Measurements from ENCODE around the gene USP49. TPM values are rescaled to one million over a fixed set of nuclear protein-coding genes. Genes with fewer than 3 reads are reported as not detected.

Gene USP49
- total RNA-seq, 1 experiment from 2014 or later: 6.9 TPM

DNA sequence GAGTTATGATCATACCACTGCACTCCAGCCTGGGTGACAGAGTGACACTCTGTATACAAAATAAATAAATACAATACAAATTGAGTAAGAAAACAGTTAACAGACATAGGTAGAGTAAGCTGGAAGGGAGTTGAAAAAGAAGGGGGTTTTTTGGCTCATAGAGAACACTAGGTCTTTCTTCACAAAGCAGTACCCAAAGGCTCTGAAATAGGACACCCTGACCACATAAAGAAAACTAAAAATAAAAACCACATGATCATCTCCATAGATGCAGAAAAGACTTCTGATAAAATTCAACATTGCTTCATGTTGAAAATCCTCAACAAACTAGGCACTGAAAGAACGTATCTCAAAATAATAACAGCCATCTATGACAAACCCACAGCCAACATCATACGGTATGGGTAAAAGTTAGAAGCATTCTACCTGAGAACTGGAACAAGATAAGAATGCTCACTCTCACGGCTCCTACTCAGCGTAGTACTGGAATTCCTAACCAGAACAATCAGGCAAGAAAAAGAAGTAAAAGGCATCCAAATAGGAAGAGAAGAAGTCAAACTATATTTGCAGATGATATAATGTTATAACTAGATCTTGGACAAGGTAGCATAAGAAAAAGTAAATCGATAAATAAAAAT, 59.0 kb downstream of the USP49 start:
- H3K36me3 ChIP-seq (ENCODE audit: control insufficient read depth in 1 of 2, insufficient read depth in 2 of 2, low read length in 2 of 2): no peaks in the 10 kb centered on the region
- BruUV-seq (replicated peaks): no TSS peak
- intact Hi-C loops (cut with micrococcal nuclease): no loop called here
- H3K79me2 ChIP-seq (ENCODE audit: insufficient read depth, low read length): no peaks in the 10 kb centered on the region
- TF ChIP-seq, protein P1, sequence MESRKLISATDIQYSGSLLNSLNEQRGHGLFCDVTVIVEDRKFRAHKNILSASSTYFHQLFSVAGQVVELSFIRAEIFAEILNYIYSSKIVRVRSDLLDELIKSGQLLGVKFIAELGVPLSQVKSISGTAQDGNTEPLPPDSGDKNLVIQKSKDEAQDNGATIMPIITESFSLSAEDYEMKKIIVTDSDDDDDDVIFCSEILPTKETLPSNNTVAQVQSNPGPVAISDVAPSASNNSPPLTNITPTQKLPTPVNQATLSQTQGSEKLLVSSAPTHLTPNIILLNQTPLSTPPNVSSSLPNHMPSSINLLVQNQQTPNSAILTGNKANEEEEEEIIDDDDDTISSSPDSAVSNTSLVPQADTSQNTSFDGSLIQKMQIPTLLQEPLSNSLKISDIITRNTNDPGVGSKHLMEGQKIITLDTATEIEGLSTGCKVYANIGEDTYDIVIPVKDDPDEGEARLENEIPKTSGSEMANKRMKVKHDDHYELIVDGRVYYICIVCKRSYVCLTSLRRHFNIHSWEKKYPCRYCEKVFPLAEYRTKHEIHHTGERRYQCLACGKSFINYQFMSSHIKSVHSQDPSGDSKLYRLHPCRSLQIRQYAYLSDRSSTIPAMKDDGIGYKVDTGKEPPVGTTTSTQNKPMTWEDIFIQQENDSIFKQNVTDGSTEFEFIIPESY (IDR thresholded peaks at IDR 0.05; ENCODE audit: extremely low read depth, insufficient replicate concordance, low read length): no peak
- no peak for TF ChIP-seq MAX (IDR thresholded peaks at IDR 0.05)
- no peak for TF ChIP-seq EZH2phosphoT487 (IDR thresholded peaks at IDR 0.05; ENCODE audit: borderline replicate concordance)
- TF ChIP-seq ZNF274 (IDR thresholded peaks at IDR 0.05; ENCODE audit: low read depth, low read length): no peak
- no peak for TF ChIP-seq ATF3 (IDR thresholded peaks at IDR 0.05)
- no peak for TF ChIP-seq CTCF (IDR thresholded peaks at IDR 0.05 in 2 of 3, conservative IDR thresholded peaks at IDR 0.05 in 1 of 3; ENCODE audit: borderline replicate concordance in 1 of 3, insufficient read depth in 1 of 3, low read depth in 2 of 3, low read length in 2 of 3)
- TF ChIP-seq, protein P2, sequence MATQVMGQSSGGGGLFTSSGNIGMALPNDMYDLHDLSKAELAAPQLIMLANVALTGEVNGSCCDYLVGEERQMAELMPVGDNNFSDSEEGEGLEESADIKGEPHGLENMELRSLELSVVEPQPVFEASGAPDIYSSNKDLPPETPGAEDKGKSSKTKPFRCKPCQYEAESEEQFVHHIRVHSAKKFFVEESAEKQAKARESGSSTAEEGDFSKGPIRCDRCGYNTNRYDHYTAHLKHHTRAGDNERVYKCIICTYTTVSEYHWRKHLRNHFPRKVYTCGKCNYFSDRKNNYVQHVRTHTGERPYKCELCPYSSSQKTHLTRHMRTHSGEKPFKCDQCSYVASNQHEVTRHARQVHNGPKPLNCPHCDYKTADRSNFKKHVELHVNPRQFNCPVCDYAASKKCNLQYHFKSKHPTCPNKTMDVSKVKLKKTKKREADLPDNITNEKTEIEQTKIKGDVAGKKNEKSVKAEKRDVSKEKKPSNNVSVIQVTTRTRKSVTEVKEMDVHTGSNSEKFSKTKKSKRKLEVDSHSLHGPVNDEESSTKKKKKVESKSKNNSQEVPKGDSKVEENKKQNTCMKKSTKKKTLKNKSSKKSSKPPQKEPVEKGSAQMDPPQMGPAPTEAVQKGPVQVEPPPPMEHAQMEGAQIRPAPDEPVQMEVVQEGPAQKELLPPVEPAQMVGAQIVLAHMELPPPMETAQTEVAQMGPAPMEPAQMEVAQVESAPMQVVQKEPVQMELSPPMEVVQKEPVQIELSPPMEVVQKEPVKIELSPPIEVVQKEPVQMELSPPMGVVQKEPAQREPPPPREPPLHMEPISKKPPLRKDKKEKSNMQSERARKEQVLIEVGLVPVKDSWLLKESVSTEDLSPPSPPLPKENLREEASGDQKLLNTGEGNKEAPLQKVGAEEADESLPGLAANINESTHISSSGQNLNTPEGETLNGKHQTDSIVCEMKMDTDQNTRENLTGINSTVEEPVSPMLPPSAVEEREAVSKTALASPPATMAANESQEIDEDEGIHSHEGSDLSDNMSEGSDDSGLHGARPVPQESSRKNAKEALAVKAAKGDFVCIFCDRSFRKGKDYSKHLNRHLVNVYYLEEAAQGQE (IDR thresholded peaks at IDR 0.05; ENCODE audit: low read depth): no peak
- no peak for TF ChIP-seq FOSL1 (IDR thresholded peaks at IDR 0.05; ENCODE audit: low read depth)
- no peak for TF ChIP-seq YY1 (IDR thresholded peaks at IDR 0.05; ENCODE audit: extremely low read depth, insufficient replicate concordance, low read depth, low read length)
- TF ChIP-seq CBX3 (IDR thresholded peaks at IDR 0.05; ENCODE audit: low read depth): no peak
- TF ChIP-seq POLR2A (IDR thresholded peaks at IDR 0.05; ENCODE audit: borderline replicate concordance, extremely low read depth, insufficient read depth, insufficient read length): no peak
- no peak for TF ChIP-seq POLR2AphosphoS5 (IDR thresholded peaks at IDR 0.05; ENCODE audit: low read depth, low read length)
- no peak for TF ChIP-seq RAD21 (IDR thresholded peaks at IDR 0.05; ENCODE audit: low read depth)
- TF ChIP-seq EGR1 (IDR thresholded peaks at IDR 0.05; ENCODE audit: low read depth): no peak
- TF ChIP-seq TCF7L2 (IDR thresholded peaks at IDR 0.05; ENCODE audit: borderline replicate concordance, extremely low read depth, insufficient read depth, insufficient read length): no peak
- TF ChIP-seq CEBPB (IDR thresholded peaks at IDR 0.05; ENCODE audit: low read depth): no peak
- TF ChIP-seq JUND (IDR thresholded peaks at IDR 0.05): no peak
- no peak for TF ChIP-seq ZFX (IDR thresholded peaks at IDR 0.05)
- ChIA-PET POLR2A (no interaction called here), CTCF (no interaction called here), RAD21 (ENCODE audit: low non-redundant PET in 1 of 2, low total read pairs in 2 of 2, uncharacterized antibody in 2 of 2, unreplicated experiment in 2 of 2) (no interaction called here)
- no peak overlapping the region for H3K4me2 ChIP-seq (ENCODE audit: low read length)
- no peak overlapping the region for H3K9ac ChIP-seq (ENCODE audit: low read length)
- H3K27ac ChIP-seq (ENCODE audit: low read depth, low read length): no peak overlapping the region
- H3K4me3 ChIP-seq (replicated peaks in 1 of 2; ENCODE audit: low read depth in 1 of 2, low read length in 2 of 2): no peak overlapping the region
- no peak for ATAC-seq
- H3K9me3 ChIP-seq (ENCODE audit: control insufficient read depth in 1 of 2, insufficient read depth in 1 of 2, low read depth in 1 of 2, low read length in 2 of 2): no peaks in the 10 kb centered on the region
- no peak for DNase-seq (ENCODE audit: low read depth, low spot score)
- H3K4me1 ChIP-seq (ENCODE audit: control insufficient read depth in 1 of 2, insufficient read depth in 2 of 2, low read length in 2 of 2): no peaks in the 10 kb centered on the region
- H3K27me3 ChIP-seq (ENCODE audit: insufficient read depth, low read length): no peaks in the 10 kb centered on the region
- H3K9me2 ChIP-seq (ENCODE audit: insufficient read depth): peaks cover 4% of the 10 kb centered on the region; the same call in 1 of the 2 replicates
- no peaks in the 10 kb centered on the region for H4K20me1 ChIP-seq (ENCODE audit: insufficient read depth)
- H2AFZ ChIP-seq (ENCODE audit: low read depth, low read length, poor library complexity, severe bottlenecking): no peak overlapping the region

Measured in HCT116 (cell line).